Type B pancreatic cell (in vitro differentiated cells): Measurements from ENCODE around the gene METTL25B. TPM values are rescaled to one million over a fixed set of nuclear protein-coding genes. Genes with fewer than 3 reads are reported as not detected.

Experiments
- DNase-seq: peaks from one replicate; pipeline ENCODE4 v3.0.0; 2021; ENCODE audit warnings: mixed read lengths; ENCODE audit not compliant: unreplicated experiment; ENCODE audit errors: extremely low spot score
- H3K27ac Mint-ChIP-seq: 2 replicates; pipeline ENCODE4 v1.8.0; 2021; ENCODE audit warnings: mild to moderate bottlenecking, mixed read lengths
- H3K27me3 Mint-ChIP-seq: 2 replicates; pipeline ENCODE4 v1.8.0; 2021; ENCODE audit warnings: mixed read lengths
- H3K36me3 Mint-ChIP-seq: 2 replicates; pipeline ENCODE4 v1.8.0; 2021; ENCODE audit warnings: mixed read lengths
- H3K4me1 Mint-ChIP-seq: one replicate; pipeline ENCODE4 v1.8.0; 2021; ENCODE audit warnings: mixed read lengths; ENCODE audit not compliant: unreplicated experiment
- H3K4me3 Mint-ChIP-seq: 2 replicates; pipeline ENCODE4 v1.8.0; 2021; ENCODE audit warnings: mild to moderate bottlenecking, mixed read lengths
- H3K9me3 Mint-ChIP-seq: 2 replicates; pipeline ENCODE4 v1.8.0; 2021; ENCODE audit warnings: mixed read lengths
- total RNA-seq: library from RNA; stranded (reverse); gene quantifications from 2 replicates; pipeline ENCODE4 v1.2.1, GENCODE V29; 2021; ENCODE audit warnings: low replicate concordance
- TF ChIP-seq, protein P1 (sequence below): fragments of 200-600 bp; sonication (generic); conservative IDR thresholded peaks from 2 replicates; pipeline ENCODE4 v1.5.0; 2021; ENCODE audit warnings: antibody characterized with exemption, mild to moderate bottlenecking

The METTL25B gene
- total RNA-seq, 1 donor from 2014 or later: 35.2 TPM

DNA sequence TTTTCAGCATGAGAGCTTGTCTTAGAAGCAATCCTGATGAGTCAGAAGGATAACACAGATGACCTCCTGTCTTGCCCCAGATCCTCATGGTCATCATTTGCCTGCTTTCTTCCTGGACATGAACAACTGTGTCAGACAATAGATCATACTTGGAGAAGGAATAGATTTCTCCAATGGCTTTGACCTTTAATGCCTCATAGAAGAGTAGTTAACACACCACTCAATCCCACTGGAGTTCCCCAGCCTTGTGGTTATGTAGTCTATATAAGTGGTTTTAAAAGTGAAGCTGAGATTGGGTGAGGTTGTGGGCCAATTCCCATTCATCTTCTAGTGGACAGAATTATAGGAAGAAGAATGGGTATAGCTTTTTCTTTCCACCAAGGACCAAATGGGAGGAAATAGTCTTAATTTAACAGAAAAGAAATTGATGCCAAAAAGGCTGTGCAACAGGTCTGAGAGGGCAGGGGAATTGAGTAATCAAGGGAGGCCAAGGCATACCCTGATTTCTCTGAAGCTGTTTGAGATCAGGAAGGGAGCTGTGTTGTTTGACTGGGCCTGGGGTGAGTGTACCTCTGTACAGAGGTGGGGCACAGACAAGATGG, 53.4 kb downstream of the METTL25B start:
- H3K4me3 Mint-ChIP-seq: no peak overlapping the region
- H3K4me1 Mint-ChIP-seq: peaks cover 16% of the 10 kb centered on the region
- no peak for DNase-seq
- TF ChIP-seq, protein P1, sequence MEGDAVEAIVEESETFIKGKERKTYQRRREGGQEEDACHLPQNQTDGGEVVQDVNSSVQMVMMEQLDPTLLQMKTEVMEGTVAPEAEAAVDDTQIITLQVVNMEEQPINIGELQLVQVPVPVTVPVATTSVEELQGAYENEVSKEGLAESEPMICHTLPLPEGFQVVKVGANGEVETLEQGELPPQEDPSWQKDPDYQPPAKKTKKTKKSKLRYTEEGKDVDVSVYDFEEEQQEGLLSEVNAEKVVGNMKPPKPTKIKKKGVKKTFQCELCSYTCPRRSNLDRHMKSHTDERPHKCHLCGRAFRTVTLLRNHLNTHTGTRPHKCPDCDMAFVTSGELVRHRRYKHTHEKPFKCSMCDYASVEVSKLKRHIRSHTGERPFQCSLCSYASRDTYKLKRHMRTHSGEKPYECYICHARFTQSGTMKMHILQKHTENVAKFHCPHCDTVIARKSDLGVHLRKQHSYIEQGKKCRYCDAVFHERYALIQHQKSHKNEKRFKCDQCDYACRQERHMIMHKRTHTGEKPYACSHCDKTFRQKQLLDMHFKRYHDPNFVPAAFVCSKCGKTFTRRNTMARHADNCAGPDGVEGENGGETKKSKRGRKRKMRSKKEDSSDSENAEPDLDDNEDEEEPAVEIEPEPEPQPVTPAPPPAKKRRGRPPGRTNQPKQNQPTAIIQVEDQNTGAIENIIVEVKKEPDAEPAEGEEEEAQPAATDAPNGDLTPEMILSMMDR: no peak
- peaks cover 24% of the 10 kb centered on the region for H3K36me3 Mint-ChIP-seq
- no peaks in the 10 kb centered on the region for H3K27me3 Mint-ChIP-seq
- H3K9me3 Mint-ChIP-seq: no peaks in the 10 kb centered on the region
- H3K27ac Mint-ChIP-seq: no peak overlapping the region

DNA sequence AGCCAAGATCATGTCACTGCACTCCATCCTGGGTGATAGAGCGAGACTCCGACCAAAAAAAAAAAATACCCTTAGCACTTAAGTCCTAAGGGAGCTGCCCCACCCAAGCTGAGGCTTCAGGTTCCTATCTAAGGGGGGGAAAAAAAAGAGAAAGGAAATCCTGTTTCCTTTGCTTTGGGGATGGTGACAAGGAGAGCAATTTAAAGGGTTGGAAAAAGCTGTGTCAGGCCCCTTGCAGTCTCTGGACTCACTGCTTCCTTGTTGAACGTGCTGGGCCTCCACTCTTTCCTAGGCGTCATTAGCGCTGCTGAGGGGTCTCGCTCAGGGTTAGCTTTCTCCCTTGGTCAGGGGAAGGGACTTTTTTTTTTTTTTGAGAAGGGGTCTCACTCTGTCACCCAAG, 57.2 kb downstream of the METTL25B start:
- Mint-ChIP-seq H3K4me1 (peaks cover 9% of the 10 kb centered on the region), H3K27ac (no peak overlapping the region), H3K9me3 (no peaks in the 10 kb centered on the region), H3K27me3 (no peaks in the 10 kb centered on the region), H3K36me3 (peaks cover 37% of the 10 kb centered on the region), H3K4me3 (no peak overlapping the region)
- TF ChIP-seq, protein P1: no peak
- no peak for DNase-seq

Other genes with a start within 250 kb of the METTL25B start
- gene MEF2D, start 227.7 kb upstream of the METTL25B start, total RNA-seq: 20.7 and 26.1 TPM in 2 replicates
- 17.6 and 35.3 TPM in 2 replicates for gene IQGAP3, start 155.9 kb upstream of the METTL25B start, total RNA-seq
- not detected in 2 replicates for gene TTC24, start 148.7 kb upstream of the METTL25B start, total RNA-seq
- gene NAXE, start 136.7 kb upstream of the METTL25B start, total RNA-seq: 86.3 and 98.4 TPM in 2 replicates
- gene GPATCH4, start 127.0 kb upstream of the METTL25B start, total RNA-seq: 22.4 and 30.7 TPM in 2 replicates
- gene HAPLN2, start 109.1 kb upstream of the METTL25B start, total RNA-seq: not detected in 2 replicates
- gene BCAN, start 86.4 kb upstream of the METTL25B start, total RNA-seq: 12.6 TPM in 1 of 2 replicates, not detected in the other
- 8.1 and 125 TPM in 2 replicates for gene NES, start 51.1 kb upstream of the METTL25B start, total RNA-seq
- 83.7 and 370 TPM in 2 replicates for gene CRABP2, start 22.9 kb upstream of the METTL25B start, total RNA-seq
- gene ISG20L2, start 297 bp downstream of the METTL25B start, total RNA-seq: 35.3 and 42.0 TPM in 2 replicates
- 47.4 and 58.6 TPM in 2 replicates for gene MRPL24, start 12.6 kb downstream of the METTL25B start, total RNA-seq
- 249 and 270 TPM in 2 replicates for gene HDGF, start 23.2 kb downstream of the METTL25B start, total RNA-seq
- 79.1 and 81.8 TPM in 2 replicates for gene PRCC, start 39.1 kb downstream of the METTL25B start, total RNA-seq
- gene SH2D2A, start 88.4 kb downstream of the METTL25B start, total RNA-seq: 0.48 and 2.2 TPM in 2 replicates
- gene INSRR, start 130.6 kb downstream of the METTL25B start, total RNA-seq: 1.7 TPM in 1 of 2 replicates, not detected in the other
- 0.12 and 6.6 TPM in 2 replicates for gene NTRK1, start 132.4 kb downstream of the METTL25B start, total RNA-seq
- gene PEAR1, start 165.2 kb downstream of the METTL25B start, total RNA-seq: 0.14 and 11.7 TPM in 2 replicates
- 0.58 TPM in 1 of 2 replicates, not detected in the other for gene LRRC71, start 192.2 kb downstream of the METTL25B start, total RNA-seq